NCI-H1694 (cell line): Measurements from ENCODE around the gene IGF1R.

ENCODE experiments used
- DNase-seq: peaks from one replicate; lab custom pipeline; 2025; lab: John Stamatoyannopoulos, UW

Gene IGF1R

DNA sequence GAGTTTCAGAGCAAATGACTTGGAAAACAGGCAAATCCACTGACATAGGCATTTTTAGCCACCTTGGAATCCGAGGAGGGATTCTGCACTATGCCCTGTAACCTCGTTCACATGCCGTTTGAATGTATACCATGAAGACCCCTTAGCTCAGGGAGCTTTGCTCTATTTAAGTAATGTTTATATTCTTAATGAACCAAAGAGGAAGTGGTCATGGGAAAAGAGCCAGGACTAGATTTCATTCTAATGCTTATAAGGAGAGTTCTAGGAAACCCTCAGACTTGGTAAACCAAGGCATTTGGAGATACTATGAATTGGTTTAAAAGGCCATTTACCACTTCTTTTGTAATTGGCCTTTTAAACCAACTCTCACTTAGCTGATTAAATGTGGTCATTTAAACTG, 178.9 kb downstream of the IGF1R start:
- DNase-seq: no peak

DNA sequence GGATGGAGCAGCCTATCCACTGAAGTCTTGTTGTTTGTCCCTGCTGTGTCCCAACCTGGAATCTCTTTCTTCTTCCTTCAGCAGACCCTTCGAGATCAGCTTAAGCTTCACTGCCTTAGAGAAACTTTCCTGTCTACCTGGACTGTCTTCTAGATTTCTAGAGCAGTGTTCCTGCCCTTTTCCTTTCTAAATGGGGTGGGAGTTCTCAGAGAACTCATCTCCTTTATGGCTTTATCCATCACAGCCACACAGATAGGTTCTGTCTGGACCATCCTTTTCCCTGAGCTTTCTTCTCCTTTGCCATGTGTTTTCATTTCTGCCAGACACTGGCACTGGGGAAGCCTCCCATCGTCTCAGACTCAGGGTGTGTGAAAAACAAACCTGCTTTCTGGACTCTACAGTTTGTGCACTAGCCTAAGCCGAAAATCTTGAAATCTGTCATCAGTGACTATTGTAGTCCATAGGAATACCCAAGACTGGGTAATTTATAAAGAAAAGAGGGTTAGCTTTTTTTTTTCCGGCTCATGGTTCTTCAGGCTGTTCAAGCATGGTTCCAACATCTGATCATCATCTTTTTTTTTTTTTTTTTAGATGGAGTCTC, 181.8 kb downstream of the IGF1R start:
- no peak for DNase-seq

DNA sequence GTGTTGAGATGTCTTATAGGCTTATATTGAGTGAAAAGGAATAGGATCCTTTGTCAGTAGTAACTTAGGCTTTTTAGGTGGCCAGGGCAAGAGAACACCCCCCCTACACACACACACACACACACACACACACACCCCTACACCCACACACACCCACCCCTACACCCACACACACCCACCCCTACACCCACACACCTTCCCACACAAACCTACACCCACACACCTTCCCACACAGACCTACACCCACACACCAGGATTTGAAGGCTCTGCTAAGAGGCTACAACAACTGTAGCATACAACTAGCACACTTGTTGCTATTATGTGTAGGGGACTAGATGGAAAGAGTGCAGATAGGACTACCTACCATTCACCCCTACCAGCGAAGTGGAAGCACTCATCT, 186.6 kb downstream of the IGF1R start:
- no peak for DNase-seq

DNA sequence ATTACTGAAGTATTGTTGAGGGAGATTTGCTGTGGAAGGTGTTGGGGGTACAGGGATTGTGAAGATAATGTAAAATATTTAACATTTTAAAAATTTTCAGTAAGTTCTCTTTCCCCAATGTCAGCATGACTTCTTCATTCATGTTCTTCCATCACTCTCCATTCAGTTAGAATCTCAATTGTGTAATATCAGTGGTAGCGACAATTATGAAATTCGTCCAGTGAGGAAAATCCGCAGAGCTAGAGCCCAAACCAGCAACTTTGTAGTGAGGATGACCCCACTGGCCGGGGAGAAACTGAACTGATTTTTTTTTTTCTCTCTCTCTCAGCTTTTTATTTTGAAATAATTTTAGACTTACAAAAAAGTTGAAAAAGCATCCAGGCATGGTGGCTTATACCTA, 187.5 kb downstream of the IGF1R start:
- DNase-seq: no peak

DNA sequence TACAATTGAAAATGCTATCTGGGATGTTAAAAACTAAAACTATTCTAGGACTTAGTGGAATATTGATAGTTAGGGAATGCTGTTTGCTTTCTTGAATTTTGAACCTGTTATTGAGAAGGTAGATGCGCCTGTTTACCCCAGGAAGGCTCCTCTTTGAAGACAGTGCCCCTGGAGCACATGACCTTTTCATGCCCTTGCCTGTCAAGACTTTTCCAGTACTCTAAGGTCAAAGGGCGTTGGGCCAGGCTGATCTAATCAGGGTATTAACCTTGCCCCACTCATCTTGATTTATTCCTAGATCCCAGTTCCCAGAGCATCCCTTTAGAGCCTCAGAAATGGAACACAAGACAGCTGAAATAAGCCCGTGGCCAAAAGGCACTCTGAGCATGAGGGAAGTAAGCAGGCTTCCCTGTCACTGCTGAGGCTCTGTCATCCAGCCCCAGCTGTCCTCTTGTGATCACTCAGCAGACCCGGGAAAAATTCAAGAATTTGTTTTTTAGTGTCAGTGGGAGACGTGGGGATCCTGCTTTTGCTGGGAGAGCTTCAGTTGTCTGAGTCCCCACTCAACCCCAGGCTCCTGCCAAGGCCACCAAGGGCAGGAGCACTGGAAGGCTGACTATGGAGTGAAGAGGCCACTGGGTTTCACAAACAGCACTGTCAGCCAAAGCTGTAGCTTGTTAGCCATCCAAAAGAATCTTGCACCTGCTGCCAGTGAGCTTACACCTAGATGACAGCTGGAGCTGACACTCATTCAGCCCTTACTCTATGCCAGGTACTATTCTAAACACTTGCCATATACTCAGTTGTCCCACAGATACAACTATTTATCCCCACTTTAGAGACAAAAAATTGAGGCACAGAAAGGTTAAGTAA, 190.3 kb downstream of the IGF1R start:
- no peak for DNase-seq

DNA sequence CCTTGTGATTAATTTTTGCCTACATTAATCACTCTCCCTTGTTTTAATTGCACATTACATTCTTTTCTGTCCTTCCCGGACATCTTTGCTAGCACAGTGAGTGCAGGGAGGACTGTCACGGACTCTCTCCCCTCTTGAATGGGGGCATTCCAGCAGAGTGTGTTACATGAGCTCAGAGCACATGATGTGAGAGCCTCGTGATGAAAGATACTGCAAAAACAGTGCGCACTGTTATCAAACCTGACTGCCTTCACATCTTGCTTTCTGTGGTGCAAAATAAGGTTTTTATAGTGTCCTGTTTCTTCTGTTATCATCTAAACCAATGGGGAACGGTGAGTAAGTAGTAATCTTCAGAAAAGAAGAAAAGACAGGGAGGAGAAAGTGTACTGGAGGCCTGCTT, 191.7 kb downstream of the IGF1R start:
- DNase-seq: no peak

DNA sequence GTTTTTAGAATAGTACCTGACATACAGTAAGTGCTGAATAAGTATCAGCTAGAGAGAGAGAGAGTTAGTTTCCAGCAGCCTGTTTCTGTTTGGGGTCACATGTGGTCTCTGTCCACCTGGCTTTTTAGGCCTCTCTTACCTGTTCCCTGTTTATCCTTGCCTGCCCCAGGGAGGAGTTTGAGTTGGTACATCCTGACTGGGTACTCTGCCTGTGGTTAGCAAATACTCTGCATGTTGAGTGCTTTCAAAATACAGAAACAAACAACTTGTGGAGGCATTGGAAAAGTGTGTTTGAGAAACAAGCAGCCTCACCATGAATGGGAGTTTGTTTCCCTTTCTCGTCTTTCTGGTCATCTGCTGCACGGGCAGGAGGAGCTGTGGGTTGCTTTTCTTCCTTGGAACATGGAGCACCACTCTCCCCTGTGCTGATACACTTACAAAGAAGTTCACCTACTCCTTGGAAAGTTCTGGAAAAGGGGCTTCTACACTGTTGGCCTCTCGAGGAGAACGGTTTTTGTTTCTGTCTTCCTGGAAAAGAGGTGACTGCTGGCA, 193.2 kb downstream of the IGF1R start:
- DNase-seq: no peak

DNA sequence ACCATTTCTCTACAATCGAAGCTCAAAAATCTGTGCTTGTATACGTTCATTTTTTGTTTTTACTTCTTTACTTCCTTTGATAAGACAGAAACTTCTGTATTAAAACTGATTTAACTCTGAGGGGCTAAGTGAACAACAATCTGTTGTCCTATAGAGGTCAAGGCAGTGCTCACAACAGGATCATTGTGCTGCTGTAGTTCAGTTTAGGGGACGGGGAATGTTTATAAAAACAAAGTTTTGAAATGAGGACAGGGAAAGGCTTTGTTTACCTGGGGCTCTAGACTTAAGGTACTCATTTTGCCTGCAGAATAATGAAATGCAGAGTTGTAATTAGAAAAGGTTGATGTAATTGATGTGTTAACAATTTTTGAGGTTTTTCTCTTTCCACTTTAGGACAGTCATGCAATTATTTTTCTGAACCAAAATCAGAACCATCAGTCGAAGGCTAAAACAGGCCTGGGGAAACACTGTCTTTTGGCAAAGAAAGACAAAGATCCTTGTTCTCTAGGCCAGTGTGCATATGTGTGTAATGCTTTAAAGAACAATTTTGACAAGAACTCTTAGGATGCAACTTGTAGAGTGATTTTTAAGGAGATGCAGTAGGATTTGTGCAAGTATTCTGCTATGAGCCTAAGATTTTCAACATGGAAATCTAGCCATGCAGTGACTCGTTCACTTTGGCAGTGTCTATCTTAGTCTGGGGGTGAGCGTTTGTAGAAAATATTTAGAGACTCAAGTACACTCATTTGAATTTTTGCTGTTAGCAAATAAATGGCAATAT, 194.0 kb downstream of the IGF1R start:
- no peak for DNase-seq

DNA sequence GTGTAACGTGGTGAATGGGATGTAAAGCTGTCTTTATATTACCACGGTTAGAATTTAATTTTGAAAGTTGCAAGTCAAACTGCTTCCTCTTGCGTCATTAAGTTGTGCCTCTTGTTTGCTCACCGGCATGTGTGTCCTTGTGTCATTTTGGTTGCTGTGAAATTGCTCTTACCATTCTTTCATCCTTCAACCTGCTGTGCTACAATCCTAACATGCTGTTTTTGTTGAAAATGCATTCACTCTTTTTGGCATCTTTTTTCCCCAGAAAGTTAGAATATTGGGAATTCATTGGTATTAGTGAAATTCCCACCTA, 194.6 kb downstream of the IGF1R start:
- no peak for DNase-seq

DNA sequence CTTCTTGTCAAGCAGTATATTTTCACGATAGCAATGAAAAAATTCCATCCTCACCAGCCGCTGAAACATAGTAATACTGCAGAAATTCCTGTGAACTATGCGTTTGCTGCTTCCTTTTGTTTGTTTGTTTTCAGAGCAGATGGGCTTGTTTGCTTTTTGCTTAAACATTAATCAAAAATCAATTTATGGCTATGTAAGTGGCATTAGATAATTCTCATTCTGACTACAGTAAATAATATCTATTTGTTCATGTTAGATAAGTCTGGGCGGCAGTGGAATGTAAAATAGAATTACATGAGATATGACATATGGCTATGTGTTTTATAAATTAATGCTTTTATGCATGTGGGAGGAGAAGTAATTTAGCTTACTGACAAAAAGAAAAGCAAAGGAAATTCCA, 195.5 kb downstream of the IGF1R start:
- no peak for DNase-seq

DNA sequence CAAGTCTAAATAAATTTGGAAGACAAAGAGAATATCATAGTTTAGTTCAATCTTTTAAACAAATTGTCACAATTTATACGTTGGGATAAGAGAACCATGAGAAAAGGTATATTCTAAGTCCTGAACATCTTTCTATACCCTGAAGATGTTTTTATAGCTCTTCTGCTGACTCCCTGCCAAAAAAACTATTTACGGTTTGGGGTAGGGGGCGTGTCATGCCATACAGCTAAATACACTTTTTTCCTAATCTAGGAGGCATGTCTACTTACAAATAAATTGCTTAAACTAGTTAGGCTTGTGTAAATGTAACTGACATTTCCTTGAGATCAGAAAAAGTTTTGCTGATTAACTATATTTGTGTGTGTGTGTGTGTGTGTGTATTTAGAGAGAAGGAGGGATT, 195.9 kb downstream of the IGF1R start:
- no peak for DNase-seq

DNA sequence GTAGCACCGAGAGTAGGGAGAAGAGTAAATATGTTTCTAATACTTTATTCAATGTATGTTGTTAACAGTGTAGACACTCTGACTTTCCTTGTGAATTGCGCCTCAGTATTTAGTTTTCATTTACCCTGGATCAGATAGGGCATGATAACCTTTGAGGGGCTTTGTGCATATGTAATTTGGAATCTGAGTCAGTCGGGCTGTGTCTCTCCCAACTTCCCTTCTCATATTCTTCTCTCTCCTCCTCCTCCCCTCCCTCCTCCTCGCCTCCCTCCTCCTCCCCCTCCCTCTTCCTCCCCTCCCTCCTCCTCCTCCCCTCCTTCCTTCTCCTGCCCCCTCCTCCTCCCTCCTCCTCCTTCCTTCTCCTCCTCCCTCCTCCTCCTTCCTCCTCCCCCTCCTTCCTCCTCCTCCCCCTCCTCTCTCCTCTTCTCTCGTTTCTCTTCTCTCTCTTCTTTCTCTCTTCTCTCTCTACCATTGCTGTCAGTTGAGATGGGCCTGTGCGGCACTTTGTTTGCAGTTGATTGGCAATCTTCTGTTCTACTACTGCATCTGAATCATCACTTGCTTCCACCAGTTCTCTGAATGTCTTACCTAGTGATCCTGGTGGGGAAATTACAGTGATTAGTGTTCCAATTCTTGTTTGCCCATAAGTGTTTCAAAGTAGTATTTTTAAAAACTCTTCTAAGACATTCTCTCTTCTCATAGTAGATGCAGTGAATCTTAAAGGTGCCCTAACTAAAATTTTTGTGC, 197.0 kb downstream of the IGF1R start:
- DNase-seq: no peak

DNA sequence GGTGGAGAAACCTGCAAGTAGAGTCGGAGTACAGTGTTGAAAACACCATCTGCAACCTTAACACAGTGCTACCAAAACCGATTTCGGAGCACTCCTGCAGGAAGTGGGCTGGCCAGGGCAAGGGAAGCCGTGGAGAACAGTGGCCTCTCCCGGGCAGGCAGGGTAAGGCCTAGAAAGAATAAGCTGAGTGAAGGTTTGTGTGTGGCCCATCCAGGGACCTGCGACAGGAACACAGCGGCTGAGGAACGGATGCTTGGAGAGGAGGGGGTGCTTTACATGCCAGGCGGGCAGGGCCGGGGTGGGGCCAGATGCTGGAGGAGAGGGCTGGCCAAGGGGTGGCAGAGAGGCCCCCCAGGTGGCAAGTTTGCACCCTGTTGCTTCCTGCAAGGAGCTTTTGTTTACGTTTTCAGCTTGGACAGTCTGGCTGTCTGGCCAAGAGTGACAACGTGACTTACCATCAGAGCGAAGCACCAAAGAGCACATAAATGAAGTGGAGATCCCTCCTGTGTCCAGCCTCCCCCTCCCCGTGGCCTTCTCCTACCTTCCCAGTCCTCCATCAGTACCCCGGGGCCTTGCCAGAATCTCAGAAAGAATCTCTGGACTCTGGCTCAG, 202.7 kb downstream of the IGF1R start:
- peak; percentile 49 for DNase-seq

DNA sequence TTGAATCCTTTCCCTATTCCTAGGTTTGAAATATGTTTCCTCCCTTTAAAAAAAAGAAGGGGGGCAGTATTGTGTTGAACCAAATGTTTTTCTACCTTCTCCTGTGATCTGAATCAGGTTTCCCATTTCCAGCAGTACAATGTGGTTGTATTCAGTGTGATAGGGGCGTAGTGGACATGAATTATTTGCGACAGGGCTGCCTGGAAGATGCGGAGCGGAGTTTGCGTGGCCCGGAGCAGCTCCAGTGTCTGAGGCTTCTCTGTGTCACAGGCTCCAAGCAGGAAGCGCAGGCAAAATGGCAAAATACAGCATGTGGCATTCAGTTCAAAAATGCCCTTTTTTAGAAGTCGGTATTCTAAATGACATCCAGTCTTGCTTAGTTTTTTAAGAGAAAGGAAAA, 204.8 kb downstream of the IGF1R start:
- DNase-seq: peak; percentile 47

DNA sequence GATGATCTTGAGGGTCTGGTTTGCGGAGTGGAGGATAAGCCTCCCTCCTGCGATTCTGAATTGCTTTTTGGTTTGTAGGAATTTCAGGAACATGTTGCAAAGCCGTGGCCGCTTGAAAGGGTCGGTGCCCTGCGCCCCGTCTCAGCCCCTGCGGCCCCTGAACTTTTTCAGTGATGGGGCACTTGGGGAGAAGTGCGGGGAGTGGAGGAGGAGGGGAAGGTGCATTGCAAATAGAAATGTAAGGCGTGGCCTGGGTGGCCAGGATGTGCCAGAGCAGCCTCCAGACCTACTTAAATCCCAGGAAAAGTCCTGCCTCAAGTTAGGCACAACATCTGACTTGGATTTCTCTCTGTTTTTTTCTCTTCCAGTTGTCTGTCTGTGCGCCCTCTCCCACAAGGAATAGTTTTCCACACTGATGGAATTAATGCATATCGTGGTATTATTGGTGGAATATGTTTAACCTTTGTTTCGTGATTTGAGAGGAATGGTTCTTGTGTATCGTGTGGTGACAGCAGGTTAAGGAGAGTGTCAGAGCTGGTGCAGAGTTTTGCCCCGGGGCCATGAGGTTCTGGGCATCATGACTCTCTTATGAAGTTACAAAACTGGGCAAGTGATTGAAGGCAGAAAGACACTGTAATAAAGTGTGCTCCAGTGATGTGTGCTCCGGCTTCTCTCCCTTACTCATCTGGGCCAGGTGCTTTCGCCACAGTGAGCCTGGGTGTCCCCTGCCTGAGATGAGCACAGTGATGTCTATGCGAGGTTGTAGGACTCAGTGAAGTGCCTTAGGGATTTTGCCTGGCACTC, 205.5 kb downstream of the IGF1R start:
- no peak for DNase-seq

DNA sequence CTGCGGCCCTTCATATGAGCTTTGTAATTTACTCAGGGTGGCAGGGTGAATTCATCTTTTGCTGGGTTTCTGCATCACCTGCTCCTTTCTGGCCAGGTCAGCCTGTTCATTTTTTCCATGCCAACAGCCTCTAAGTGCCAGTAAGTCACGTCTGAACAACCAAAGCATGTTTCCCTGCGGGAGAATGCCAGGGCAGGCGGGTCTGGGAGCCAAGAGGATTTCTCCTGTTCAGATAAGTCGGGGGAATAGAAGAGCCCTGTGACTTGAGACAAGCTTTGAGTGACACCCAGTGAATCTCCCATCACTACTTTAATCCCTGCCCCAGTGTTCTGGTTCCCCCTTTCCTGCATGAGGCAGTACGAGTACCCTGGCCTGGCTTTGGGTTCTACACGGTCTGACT, 206.2 kb downstream of the IGF1R start:
- no peak for DNase-seq

DNA sequence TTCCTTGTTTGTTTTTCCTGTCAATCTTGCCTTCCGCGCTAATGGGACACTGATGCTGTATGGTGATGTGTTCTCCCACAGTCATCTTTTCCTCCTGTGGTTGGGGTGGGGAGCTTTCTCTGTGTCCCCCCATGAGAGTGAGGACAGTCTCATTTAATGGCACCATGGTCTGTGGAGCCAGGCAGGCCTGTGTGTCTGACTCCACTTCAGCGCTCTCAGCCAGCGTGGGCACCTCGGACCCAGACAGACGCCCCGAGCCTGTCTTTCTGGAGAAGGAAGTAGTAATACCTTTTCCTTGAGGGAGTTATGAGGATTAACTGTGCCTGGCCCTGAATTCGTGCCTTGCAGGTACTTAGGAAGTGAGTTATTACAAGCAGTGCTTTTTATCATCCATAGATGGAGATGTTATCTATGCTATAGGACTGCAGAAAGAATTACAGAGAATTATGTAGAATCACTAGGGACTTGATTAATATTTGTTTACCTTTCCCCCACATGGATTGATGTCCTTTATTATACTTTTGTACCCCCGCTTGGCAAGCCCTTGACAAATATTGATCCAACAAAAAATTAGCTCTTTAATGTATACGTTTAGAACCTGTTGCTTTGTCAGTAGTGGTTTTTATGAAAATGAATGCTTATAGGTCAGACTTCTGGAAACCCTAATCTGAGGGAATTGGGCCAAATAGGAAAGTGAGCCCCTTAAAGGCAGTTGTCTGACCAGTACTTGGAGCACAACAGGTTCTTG, 206.9 kb downstream of the IGF1R start:
- no peak for DNase-seq

DNA sequence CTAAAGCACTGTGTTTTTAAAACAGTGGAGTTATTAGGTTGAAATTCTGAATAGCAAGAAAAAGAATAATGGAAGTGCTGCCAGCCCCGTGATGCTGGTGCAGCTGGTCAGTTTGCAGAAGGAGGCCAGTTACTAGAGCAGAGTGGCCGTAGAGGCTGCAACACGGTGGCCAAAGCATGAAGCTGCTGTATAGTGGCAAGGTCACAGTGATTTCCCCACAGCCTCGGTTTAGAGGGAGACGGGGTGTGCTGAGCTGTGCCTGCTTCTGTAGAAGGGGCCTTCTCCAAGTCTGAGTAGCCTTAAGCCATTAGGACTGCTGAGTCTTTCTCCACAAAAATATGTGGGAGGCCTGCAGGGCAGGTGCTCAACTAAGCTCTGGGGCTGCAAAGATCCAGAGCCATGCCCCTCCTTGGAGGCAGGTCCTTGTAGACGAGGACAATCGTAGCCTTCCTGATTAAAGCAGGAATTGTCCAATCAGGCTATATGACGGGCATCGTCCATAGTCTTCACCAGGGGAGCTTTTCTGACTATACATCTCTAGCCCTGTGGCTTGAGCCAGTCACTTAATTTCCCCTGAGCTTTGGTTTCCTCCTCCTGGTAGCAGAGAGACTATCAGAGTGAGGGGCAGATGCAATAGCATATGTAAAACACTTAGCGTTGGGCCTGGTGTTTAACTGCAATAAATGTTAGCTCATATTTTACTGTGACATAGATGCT, 207.6 kb downstream of the IGF1R start:
- no peak for DNase-seq

DNA sequence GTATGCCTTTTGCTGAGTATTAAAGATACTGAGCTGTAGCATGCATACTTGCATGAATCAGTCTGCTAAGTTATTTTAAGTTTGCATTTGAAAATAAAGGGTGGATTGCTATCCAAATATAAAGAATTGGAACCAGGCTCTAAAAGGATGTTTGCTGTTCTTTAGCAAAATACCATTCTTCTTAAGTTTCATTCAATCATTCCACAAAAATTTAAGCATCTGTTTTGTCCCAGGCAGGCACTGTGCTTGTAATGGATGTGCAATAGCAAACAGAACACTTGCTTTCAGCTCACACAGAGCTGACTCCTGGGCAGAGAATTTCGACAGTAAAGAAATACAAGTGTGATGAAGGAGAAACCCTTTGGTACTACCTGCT, 208.2 kb downstream of the IGF1R start:
- DNase-seq: no peak

DNA sequence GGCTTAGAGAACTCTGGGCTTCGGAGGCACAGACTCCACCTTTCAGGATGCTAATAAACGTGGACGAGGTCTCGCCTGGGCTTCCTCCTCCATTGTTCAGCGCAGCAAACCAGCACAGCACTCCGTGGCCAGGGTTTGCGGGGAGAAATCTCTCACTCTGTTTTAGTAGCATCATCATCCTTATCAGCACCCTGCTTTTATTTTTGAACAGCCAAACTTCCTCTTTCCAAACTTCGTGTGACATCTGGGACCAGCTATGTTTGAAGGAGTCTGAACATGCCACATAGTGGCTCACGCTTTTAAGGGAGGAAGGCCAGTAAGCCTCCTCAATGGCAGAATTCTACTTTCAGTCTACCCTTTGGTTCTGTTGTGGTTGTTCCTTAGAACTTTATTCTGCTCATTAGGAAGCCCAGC, 210.3 kb downstream of the IGF1R start:
- no peak for DNase-seq
